DMS153 (cell line): ENCODE results near the gene IRF9.
"Not testable (repeated sequence)": the region's sequence is repeated elsewhere in the genome, so short reads cannot be mapped to it uniquely, and the experiment has no call there.

Experiments used
- DNase-seq: peaks from one replicate; lab custom pipeline; 2025; lab: John Stamatoyannopoulos, UW

IRF9 gene

DNA sequence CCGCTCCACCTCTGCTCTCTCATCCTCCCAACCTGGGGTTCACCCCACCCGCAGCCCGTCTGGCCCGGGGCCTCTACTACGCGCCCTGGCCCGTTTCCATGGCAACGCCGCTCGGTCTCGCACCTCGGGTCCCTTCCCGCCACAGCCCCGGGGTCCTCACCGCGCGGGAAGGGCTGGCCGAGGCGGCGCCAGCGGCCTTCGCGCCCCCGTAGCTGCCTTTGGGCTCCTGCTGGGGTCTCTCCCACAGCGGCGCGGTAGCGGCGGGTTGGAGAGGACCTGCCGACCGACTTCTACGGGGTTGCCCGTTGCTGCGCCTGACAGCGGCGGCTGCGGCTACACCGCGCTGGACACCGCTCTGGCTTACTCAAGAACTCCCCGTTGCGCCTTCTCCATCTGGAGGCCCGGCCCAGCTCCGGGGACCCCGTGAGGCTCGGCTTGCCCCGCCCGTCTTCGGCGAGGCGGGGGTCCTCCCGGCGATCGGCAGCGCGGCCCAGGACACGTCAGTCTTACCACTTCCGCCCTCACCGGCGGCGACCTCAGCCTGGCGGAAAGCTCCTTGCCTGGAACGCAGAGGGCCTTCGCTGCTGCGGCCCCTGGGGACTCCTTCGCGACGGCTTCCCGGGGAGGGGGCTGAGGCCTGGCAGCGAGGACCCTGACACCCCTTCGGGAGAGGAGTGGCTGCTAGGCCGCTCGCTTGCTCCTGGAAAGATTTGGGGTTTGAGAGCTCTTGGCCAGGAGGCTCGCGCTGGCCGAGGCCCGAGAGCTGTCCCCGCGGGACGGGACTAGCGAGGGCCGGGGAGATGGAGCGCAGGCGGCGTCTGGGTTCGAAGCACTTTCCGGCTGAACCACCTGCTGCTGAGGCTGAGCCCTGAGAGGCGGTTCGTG, 34.4 kb downstream of the IRF9 start, which contains the start of gene TM9SF1:
Gene TM9SF1 (minus strand): TSS at position 256 of the 885 bp plus-strand sequence. CDS start 422 bp downstream, outside the sequence.
- peak; percentile 62 for DNase-seq

DNA sequence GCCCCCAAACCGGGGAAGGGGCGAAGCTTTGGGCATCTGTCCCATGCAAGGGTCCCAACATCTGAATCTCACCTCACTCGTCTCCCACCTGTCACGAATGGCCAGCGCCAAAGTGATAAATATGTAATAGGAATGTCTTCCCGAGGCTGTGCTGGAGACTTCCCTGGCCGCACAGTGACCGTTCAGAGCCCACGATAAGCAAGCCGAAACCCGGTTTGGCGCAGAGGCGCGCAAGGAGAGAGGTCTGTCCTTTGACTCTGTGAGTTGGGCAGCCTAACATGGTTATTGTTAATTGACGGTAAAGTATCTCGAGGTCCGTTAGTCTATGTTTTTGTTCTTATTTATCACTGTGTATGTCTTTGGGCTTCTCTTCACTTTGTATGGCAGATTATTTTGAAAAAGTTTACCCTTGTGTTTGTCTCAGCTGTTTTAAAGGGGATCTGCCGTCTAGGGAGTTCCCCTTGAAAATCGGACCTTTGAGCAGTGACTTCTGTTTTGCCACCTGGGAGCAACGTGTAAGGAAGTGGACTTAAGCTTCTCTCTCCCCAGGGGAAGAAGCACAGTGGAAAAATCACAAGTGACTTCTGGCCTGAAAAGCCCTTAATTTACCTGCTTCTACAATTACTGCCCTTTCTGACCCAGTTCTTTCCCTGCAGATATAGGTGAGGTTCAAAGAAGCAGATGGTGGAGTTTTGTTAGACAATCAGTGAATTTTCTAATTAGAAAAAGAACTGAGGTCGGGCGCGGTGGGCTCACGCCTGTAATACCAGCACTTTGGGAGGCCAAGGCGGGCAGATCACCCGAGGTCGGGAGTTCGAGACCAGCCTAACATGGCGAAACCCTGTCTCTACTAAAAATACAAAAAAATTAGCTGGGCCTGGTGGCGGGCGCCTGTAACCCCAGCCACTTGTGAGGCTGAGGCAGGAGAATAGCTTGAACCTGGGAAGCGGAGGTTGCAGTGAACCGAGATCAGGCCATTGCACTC, 35.3 kb downstream of the IRF9 start:
- no peak for DNase-seq

GRCh38 chr14:24197056-24197450, 36.0 kb downstream of the IRF9 start:
- no peak for DNase-seq

DNA sequence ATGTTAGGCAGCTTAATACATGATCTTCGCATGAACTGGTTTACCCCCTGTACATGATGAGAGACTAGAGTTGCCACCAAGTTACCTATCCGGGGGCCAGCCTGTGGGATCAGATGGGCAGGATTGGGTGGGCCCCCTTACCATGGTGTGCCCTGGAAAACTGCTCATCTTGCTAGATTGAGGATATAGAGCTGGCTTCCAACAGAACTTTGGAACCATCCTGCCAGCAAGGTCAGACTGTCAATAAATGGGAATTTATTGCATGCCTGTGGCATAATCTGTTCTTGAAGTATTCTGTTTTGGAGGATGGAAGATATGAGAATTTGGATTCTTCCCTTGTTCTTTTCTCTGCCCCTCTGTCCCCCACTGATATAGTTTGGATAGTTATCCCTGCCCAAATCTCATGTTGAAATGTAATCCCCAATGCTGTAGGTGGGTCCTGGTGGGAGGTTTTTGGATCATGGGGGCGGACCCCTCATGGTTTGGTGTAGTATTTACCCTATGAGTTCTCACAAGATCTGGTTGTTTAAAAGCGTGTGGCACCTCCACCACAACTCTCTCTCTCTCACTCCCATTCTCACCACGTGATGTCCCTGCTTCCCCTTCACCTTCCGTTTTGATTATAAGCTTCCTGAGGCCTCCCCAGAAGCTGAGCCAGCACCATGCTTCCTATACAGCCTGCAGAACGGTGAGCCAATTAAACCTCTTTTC, 37.9 kb downstream of the IRF9 start:
- no peak for DNase-seq

DNA sequence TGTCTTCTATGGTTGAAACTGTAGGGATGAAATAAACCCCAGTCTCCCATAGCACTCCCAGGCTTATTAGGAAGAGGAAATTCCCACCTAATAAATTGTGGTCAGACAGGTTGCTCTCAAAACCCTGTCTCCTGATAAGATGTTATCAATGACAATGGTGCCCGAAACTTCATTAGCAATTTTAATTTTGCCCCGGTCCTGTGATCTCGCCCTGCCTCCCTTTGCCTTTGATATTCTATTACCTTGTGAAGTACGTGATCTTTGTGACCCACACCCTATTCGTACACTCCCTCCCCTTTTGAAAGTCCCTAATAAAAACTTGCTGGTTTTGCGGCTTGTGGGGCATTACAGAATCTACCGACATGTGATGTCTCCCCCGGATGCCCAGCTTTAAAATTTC, 41.5 kb downstream of the IRF9 start:
- DNase-seq = not testable (repeated sequence)

GRCh38 chr14:24203249-24203886, 42.3 kb downstream of the IRF9 start:
- not testable (repeated sequence) for DNase-seq

DNA sequence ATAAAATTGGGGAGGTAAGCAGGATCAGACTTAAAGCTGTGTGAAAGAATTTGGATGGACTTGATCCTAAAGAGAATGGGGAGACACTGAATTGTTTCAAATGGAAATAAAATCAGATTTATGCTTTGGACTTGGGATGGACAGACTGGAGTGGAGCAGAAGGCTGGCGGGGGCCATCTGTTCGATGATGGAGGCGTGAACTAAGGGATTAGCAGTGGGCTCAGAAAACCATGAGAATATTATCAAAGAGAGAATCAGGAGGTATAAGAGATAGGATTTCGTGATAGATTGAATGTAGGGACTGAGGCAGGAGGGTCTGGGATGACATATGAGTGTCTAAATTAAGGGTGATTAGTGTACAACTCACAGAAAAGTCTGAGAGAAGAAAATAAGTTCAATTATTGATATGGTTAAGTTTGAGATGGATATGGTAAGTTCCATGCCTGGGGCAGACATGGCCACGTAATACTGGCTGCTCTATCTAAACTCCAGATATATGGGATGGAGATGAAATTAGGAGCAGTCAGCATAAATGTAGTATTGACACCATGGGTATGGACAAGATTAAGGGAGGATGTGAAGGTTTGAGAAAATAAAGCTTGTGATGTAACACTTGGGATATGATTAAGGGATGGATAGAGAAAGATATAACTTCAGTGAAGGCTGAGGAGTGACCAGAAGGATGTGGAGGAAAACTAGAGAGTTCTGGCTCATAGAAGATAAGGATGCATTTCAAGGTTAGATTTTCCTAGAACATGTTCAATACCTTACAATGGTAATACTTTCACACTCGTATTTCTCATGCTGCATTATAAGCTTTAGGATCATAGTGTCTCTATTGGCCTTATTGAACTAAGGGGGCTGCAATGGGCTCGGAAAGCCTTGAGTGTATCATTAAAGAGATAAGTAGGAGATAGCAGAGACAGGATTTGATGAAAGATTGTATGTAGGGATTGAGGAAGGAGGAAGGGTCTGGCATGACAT, 43.4 kb downstream of the IRF9 start:
- no peak for DNase-seq

DNA sequence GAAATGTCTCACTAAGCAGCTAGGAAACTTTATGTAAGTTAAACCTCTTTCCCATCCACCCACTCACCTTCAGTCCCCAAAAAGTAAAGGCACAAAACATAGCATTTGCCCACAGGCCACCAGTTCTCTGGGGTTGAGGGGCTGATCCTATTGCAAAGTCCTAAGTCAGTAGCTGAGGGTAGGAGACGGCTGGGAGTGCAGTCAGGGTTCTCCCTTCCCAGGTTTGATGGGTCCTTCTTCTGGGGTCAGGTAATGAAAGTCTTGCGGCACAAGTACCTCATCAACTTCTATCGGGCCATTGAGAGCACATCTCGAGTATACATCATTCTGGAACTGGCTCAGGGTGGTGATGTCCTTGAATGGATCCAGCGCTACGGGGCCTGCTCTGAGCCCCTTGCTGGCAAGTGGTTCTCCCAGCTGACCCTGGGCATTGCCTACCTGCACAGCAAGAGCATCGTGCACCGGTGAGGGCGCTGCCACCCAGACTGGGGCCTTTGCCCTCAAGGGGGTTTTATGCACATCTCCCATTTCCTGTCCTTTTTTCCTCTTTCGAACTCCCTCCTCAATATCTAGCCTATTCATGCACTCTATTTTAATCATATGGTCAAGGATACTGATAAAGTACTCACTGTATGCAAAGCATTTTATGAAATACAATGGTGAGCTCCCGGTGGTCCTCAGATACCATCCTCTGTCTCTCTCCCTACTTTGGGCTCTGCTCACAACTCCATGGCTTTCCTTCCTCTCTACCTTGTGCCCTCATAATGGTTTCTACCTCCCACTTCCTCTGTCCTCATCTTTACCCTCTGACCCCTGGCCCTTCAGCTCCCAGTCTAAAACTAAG, 45.4 kb downstream of the IRF9 start:
- DNase-seq = no peak

DNA sequence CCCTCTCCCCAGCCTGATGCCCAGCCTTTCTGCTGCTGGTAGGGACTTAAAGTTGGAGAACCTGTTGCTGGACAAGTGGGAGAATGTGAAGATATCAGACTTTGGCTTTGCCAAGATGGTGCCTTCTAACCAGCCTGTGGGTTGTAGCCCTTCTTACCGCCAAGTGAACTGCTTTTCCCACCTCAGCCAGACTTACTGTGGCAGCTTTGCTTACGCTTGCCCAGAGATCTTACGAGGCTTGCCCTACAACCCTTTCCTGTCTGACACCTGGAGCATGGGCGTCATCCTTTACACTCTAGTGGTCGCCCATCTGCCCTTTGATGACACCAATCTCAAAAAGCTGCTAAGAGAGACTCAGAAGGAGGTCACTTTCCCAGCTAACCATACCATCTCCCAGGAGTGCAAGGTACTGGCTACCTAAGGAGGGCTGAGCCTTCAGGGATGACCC, 46.1 kb downstream of the IRF9 start:
- no peak for DNase-seq

DNA sequence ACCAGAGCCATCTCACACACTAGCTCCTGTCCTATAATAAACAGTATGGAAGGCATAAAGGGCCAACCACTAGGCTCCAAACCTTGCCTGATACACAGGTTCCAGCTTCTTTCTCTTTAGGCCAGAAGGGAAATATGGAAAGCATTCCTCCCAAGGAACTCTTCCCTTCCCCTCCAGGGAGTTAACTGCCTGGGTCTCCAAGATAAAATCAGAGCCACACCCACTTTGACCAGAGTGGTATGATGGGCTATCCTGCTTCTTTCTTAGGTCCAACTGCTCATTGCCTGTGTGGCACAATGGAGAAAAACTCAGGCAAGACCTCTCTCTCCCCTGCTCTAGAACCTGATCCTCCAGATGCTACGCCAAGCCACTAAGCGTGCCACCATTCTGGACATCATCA, 46.6 kb downstream of the IRF9 start:
- no peak for DNase-seq

GRCh38 chr14:24211311-24211710, 50.2 kb downstream of the IRF9 start:
- DNase-seq = no peak

GRCh38 chr14:24212924-24213865, 52.1 kb downstream of the IRF9 start, which contains the start of gene CHMP4A:
CHMP4A (minus strand) TSS chr14:24213488; CDS start chr14:24213439, 49 bp downstream.
- DNase-seq = peak; percentile 91

- DNase-seq = no peak
These were observed 53.0 kb downstream of the IRF9 start for GRCh38 chr14:24213866-24214662.

DNA sequence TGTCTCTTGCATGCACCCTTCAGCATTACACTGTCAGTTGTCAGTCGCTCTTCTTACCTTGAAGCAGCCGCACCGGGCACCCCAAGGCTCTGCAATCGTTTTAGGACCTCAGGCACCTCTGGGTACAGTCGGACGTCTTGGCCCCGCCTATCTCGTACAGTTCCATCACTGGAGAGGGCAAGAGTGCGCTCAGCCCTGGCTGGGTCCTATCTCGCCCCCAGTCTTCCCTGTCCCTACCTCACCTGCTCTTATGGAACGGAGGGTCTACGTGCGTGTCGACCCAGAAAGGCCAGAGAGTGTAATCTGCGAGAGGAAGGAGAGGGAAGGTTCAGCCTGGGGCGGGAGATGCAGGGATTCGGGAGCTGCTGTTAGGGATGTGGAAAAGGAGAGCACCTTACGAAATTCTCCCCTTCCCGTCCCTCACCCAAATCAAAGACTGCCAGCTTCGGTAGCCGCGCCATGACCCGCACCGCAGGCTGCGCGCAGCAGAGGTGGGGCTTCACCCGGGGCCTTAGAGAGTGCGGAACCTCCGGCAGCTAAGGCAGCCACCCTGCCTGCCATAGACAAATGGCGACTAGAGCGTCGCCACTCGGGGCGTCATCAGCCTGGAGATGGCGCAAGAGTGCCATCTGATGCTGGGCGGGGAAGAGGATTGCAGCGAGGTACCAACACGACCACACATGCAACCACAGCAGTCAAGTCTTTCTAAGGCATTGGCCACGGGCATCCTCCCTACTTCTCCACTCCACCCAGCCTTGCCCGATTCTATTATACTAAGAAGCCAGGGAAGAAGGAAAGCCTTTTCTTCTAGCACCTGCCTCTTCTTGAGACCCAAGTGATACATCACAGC, 54.7 kb downstream of the IRF9 start, which contains the start of gene MDP1:
Gene MDP1 (minus strand): TSS at position 572 of the 850 bp plus-strand sequence. CDS start 111 bp downstream, at position 461.
- peak; percentile 72 for DNase-seq
